HepG2 (cell line): Measurements from ENCODE around the gene DOK4. TPM values are rescaled to one million over a fixed set of nuclear protein-coding genes. Genes with fewer than 3 reads are reported as not detected.

Experiments used
- ATAC-seq: fragments of 200-7000 bp; cut with Tn5 transposase; 3 replicates; pipeline ENCODE4 v1.9.1; 2020; ENCODE audit warnings: mild to moderate bottlenecking, moderate library complexity
- BruUV-seq: library from RNA; stranded (reverse); fragments of 400-500 nt; replicated peaks from 2 replicates; lab custom pipeline; 2021; lab: Mats Ljungman, UMichigan
- CTCF ChIA-PET: fragments of 300-600 bp; formaldehyde crosslinking; extraction: SDS; loops from one replicate; lab custom pipeline; 2021; ENCODE audit warnings: low total read pairs, inconsistent platforms, low intra/inter-chr PET ratio; lab: Yijun Ruan, JAX
- POLR2A ChIA-PET: fragments of 350-600 bp; sonication (Branson Sonifier 250); formaldehyde crosslinking; loops from one replicate; lab custom pipeline; 2020; ENCODE audit warnings: antibody characterized with exemption, inconsistent platforms; lab: Yijun Ruan, JAX
- DNase-seq: peaks from one replicate; pipeline ENCODE4 v3.0.0-alpha.2; 2015; ENCODE audit warnings: low spot score
- FAIRE-seq: peaks from 3 replicates; lab custom pipeline; 2011; peaks lifted over from hg19 to GRCh38; lab: Jason Lieb, UNC
- H2AFZ ChIP-seq: one replicate; pipeline ENCODE4 v1.6.1; 2011; ENCODE audit warnings: low read length, inconsistent platforms
- H3K27ac ChIP-seq: fragments of 300-600 bp; 3 replicates; pipeline ENCODE4 v1.8.0; 2011; ENCODE audit warnings: mixed run types, mild to moderate bottlenecking, mixed read lengths, low read length, inconsistent platforms; ENCODE audit not compliant: insufficient read depth; ENCODE audit errors: extremely low read length
- H3K27me3 ChIP-seq, 2 experiments: fragments of 200-600 bp in 1 of 2; 2 replicates in 1 of 2; 3 replicates in 1 of 2; pipeline versions ENCODE4 v1.6.0 to v1.8.0; 2011; ENCODE audit warnings: low read length in 2 of 2, mild to moderate bottlenecking in 2 of 2, moderate library complexity in 2 of 2, inconsistent platforms in 1 of 2; ENCODE audit not compliant: insufficient read depth in 2 of 2, control insufficient read depth in 1 of 2
- H3K36me3 ChIP-seq, 2 experiments: fragments of 200-600 bp in 1 of 2; replicated peaks in 1 of 2; 2 replicates in 1 of 2; 3 replicates in 1 of 2; pipeline versions ENCODE4 v1.5.1 to v1.8.0; 2011; ENCODE audit warnings: low read length in 2 of 2, inconsistent platforms in 1 of 2; ENCODE audit not compliant: insufficient read depth in 2 of 2, control insufficient read depth in 1 of 2
- H3K4me1 ChIP-seq: 2 replicates; pipeline ENCODE4 v1.5.1; 2012; ENCODE audit warnings: low read length, inconsistent platforms; ENCODE audit not compliant: insufficient read depth
- H3K4me2 ChIP-seq: 2 replicates; pipeline ENCODE4 v1.6.0; 2011; ENCODE audit warnings: low read depth, low read length, inconsistent platforms
- H3K4me3 ChIP-seq, 3 experiments: fragments of 200-600 bp in 1 of 3; sonication (generic), shearing (Covaris generic) in 1 of 3; replicated peaks in 1 of 3; 2 replicates each; pipeline ENCODE4 v1.5.1; 2011 to 2016; ENCODE audit warnings: low read length in 3 of 3, inconsistent platforms in 2 of 3, low read depth in 2 of 3, mild to moderate bottlenecking in 2 of 3, control low read depth in 1 of 3, mixed read lengths in 1 of 3; ENCODE audit not compliant: insufficient read depth in 1 of 3
- H3K79me2 ChIP-seq: one replicate; pipeline ENCODE4 v1.6.1; 2011; ENCODE audit warnings: low read length, inconsistent platforms; ENCODE audit not compliant: insufficient read depth
- H3K9ac ChIP-seq: 2 replicates; pipeline ENCODE4 v1.6.0; 2011; ENCODE audit warnings: mild to moderate bottlenecking, low read depth, low read length, inconsistent platforms; ENCODE audit not compliant: insufficient read depth
- H3K9me3 ChIP-seq: 2 replicates; pipeline ENCODE4 v1.5.1; 2012; ENCODE audit warnings: mild to moderate bottlenecking, low read length
- H4K20me1 ChIP-seq: 2 replicates; pipeline ENCODE4 v1.6.0; 2011; ENCODE audit warnings: inconsistent platforms, mild to moderate bottlenecking, low read length, moderate library complexity; ENCODE audit not compliant: insufficient read depth
- GPN1 ChIP-seq: sonication (generic); formaldehyde crosslinking; IDR thresholded peaks from 2 replicates; pipeline ENCODE4 v1.5.1; 2020; ENCODE audit warnings: missing genetic modification reagents, borderline replicate concordance
- MAZ ChIP-seq, 2 experiments: sonication (generic) in 1 of 2; formaldehyde crosslinking in 1 of 2; IDR thresholded peaks; 2 replicates each; pipeline versions ENCODE4 v1.5.0 to v1.6.1; 2012 to 2020; ENCODE audit warnings: low read depth in 2 of 2, mild to moderate bottlenecking in 2 of 2, borderline replicate concordance in 1 of 2, improper control_type of control experiment in 1 of 2, low read length in 1 of 2, missing genetic modification reagents in 1 of 2, moderate library complexity in 1 of 2
- MIER2 ChIP-seq: IDR thresholded peaks from 2 replicates; pipeline ENCODE4 v1.6.1; 2016; ENCODE audit warnings: missing biosample characterization, missing genetic modification reagents
- MTA1 ChIP-seq: sonication (generic); formaldehyde crosslinking; IDR thresholded peaks from 2 replicates; pipeline ENCODE4 v1.4.0; 2020; ENCODE audit warnings: missing genetic modification reagents, mild to moderate bottlenecking, borderline replicate concordance
- NCOR1 ChIP-seq: fragments of 200-600 bp; sonication (generic); IDR thresholded peaks from 2 replicates; pipeline ENCODE4 v1.7.0; 2017; ENCODE audit warnings: antibody characterized with exemption, low read length, borderline replicate concordance
- RORA ChIP-seq: sonication (generic); formaldehyde crosslinking; IDR thresholded peaks from 2 replicates; pipeline ENCODE4 v1.5.0; 2020; ENCODE audit warnings: mild to moderate bottlenecking, missing genetic modification reagents, moderate library complexity
- TAF15 ChIP-seq: fragments of 200-400 bp; formaldehyde crosslinking; IDR thresholded peaks from one replicate; pipeline ENCODE4 v1.6.1; 2018; ENCODE audit warnings: mild to moderate bottlenecking, low read depth, low read length; ENCODE audit not compliant: poor library complexity, severe bottlenecking
- U2AF1 ChIP-seq: fragments of 200-400 bp; formaldehyde crosslinking; optimal IDR thresholded peaks from 2 replicates; pipeline ENCODE3; 2017; ENCODE audit warnings: mild to moderate bottlenecking, low read depth, low read length
- ZBTB3 ChIP-seq: sonication (generic); formaldehyde crosslinking; IDR thresholded peaks from 2 replicates; pipeline ENCODE4 v1.4.0; 2020; ENCODE audit warnings: low read depth, mild to moderate bottlenecking, moderate library complexity, missing genetic modification reagents, borderline replicate concordance
- ZBTB38 ChIP-seq: sonication (generic); formaldehyde crosslinking; IDR thresholded peaks from 2 replicates; pipeline ENCODE4 v1.5.1; 2020; ENCODE audit warnings: mild to moderate bottlenecking, missing genetic modification reagents
- ZKSCAN8 ChIP-seq: IDR thresholded peaks from 2 replicates; pipeline ENCODE4 v1.6.1; 2016; ENCODE audit warnings: borderline replicate concordance, missing genetic modification reagents, missing compliant biosample characterization
- ZNF496 ChIP-seq: sonication (generic); formaldehyde crosslinking; IDR thresholded peaks from 2 replicates; pipeline ENCODE4 v1.8.1; 2023; ENCODE audit warnings: mild to moderate bottlenecking, moderate library complexity, missing genetic modification reagents; ENCODE audit not compliant: insufficient replicate concordance
- ZNF558 ChIP-seq: sonication (generic); formaldehyde crosslinking; IDR thresholded peaks from 2 replicates; pipeline ENCODE4 v1.9.0; 2022; ENCODE audit warnings: mild to moderate bottlenecking, missing genetic modification reagents, borderline replicate concordance
- ZNF570 ChIP-seq: sonication (generic); formaldehyde crosslinking; IDR thresholded peaks from 2 replicates; pipeline ENCODE4 v1.4.0; 2020; ENCODE audit warnings: mild to moderate bottlenecking, missing genetic modification reagents, borderline replicate concordance
- ZNF768 ChIP-seq: sonication (generic); formaldehyde crosslinking; IDR thresholded peaks from 2 replicates; pipeline ENCODE4 v1.4.0; 2020; ENCODE audit warnings: missing genetic modification reagents
- WGBS: methylation state at CpG from one replicate; pipeline ENCODE4 v1.1.6; 2017; ENCODE audit warnings: low lambda C conversion rate; 5-methylcytosine and 5-hydroxymethylcytosine counted together
- in situ Hi-C: cut with HindIII; loops from 2 replicates; pipeline ENCODE4 v1.10.0; 2017; ENCODE audit warnings: low pct_unique_long_range_greater_than_20kb; ENCODE audit not compliant: extremely low pct_ligation_motif_present
- intact Hi-C: fragments of 100-400 bp; cut with micrococcal nuclease; formaldehyde crosslinking; loops from one replicate; pipeline ENCODE4 v1.10.0; 2022; ENCODE audit not compliant: unreplicated experiment
- polyA plus RNA-seq, 8 experiments: library from polyadenylated mRNA; depleted of rRNA in 3 of 8; stranded (reverse) in 7 of 8; unstranded in 1 of 8; fragments of >200 nt; fragmentation: Illumina TruSeq in 4 of 8; extraction: Trizol in 4 of 8; gene quantifications; 2 replicates each; pipeline versions ENCODE4 v1.2.1 to v1.2.3, GENCODE V29; 2011 to 2016; ENCODE audit warnings: low read depth in 4 of 8, missing spikeins in 1 of 8, mixed read lengths in 1 of 8; ENCODE audit not compliant: insufficient read depth in 1 of 8
- total RNA-seq, 5 experiments: library from RNA; depleted of rRNA; stranded (reverse); fragments of >200 nt; fragmentation: Illumina TruSeq; extraction: Trizol; gene quantifications; 2 replicates each; pipeline ENCODE4 v1.2.3, GENCODE V29; 2016; ENCODE audit warnings: low read depth in 1 of 5
- TF ChIP-seq, protein P1 (sequence below): sonication (generic); formaldehyde crosslinking; IDR thresholded peaks from 2 replicates; pipeline ENCODE4 v1.4.0; 2020; ENCODE audit warnings: low read depth, mild to moderate bottlenecking, missing genetic modification reagents
- TF ChIP-seq, protein P2 (sequence below): sonication (generic); formaldehyde crosslinking; IDR thresholded peaks from 2 replicates; pipeline ENCODE4 v1.4.0; 2020; ENCODE audit warnings: missing genetic modification reagents; ENCODE audit errors: not compliant biosample characterization
- TF ChIP-seq, protein P3 (sequence below): sonication (generic); formaldehyde crosslinking; IDR thresholded peaks from 2 replicates; pipeline ENCODE4 v1.5.0; 2020; ENCODE audit warnings: mild to moderate bottlenecking, missing genetic modification reagents

The DOK4 gene
- total and polyA plus RNA-seq, 2 of the 13 experiments (the other 11 are each of a cell fraction or from before 2014, with no cell fraction given), result 52.7 to 70.0 TPM

DNA sequence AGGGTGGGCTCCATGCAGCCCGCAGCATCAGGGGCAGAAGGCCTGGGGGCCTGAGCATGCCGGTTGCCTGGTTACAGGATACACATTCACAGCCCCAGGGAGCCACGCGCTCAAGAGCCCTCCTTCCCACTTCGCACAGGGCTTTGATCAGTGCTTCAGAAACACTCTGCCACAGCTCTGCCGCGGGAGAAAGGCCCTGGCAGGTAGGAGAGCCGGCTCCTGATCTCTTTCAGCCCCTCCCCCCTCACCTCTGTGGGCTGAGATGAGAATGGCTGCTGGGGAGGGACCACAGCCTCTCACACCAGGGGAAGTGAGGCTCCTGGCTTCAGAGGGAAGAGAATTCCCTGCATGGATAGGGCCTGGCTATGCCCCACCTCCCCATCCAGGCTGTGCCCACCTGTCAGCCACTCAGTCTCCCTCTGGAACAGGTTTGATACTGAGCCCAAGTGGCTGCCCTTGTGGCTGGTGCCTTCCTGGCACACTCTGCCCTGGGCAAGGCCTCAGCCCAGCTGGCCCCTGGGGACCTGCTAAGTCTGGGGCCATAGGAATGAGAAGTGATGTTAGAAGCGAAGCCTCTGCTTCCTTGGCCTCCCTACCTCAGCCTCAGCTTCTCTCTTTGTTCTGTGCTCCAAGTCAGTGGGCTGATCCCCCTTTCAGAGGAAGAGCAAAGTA lies 8.6 kb downstream of the DOK4 start:
- ChIA-PET CTCF (interaction anchor here (1.7 kb wide), 1 partner anchor 42 kb away, joined by 4 read pairs; no protein-coding TSS in a partner anchor), POLR2A (interaction anchor here (1.3 kb wide), 1 partner anchor 15 kb away, joined by 4 read pairs; the partner anchor contains the start of gene POLR2C)
- Histone ChIP-seq H3K36me3 (peaks cover 20 to 28% of the 10 kb centered on the region in 2 experiments), H4K20me1 (peaks cover 8% of the 10 kb centered on the region; the same call in 1 of the 2 replicates), H3K27me3 (no peaks in the 10 kb centered on the region), H3K9me3 (no peaks in the 10 kb centered on the region), H3K27ac (no peak overlapping the region), H3K9ac (no peak overlapping the region), H3K4me3 (no peak overlapping the region; a peak in 1 of 6 replicates), H3K4me2 (peak overlapping the region; percentile 28; the same call in 1 of the 2 replicates), H2AFZ (no peak overlapping the region), H3K4me1 (peaks cover 84% of the 10 kb centered on the region), H3K79me2 (peaks cover 21% of the 10 kb centered on the region)
- no TSS peak for BruUV-seq
- ATAC-seq, result no peak
- no peak for FAIRE-seq
- in situ Hi-C loops, result loop anchor here (5.0 kb wide), 1 partner anchor 40 kb away; no protein-coding TSS in a partner anchor
- intact Hi-C loops, result no loop called here
- WGBS, result 69% methylated on average over 9 of the region's 9 CpGs
- DNase-seq, result no peak
- TF ChIP-seq, protein P1, sequence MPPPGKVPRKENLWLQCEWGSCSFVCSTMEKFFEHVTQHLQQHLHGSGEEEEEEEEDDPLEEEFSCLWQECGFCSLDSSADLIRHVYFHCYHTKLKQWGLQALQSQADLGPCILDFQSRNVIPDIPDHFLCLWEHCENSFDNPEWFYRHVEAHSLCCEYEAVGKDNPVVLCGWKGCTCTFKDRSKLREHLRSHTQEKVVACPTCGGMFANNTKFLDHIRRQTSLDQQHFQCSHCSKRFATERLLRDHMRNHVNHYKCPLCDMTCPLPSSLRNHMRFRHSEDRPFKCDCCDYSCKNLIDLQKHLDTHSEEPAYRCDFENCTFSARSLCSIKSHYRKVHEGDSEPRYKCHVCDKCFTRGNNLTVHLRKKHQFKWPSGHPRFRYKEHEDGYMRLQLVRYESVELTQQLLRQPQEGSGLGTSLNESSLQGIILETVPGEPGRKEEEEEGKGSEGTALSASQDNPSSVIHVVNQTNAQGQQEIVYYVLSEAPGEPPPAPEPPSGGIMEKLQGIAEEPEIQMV, result no peak
- TF ChIP-seq ZNF768 (CRISPR knock-in tag) (0 out of 2 replicates have a peak, but pooled peaks have one; percentile 10), MIER2 (CRISPR knock-in tag) (no peak), TAF15 (no peak), RORA (CRISPR knock-in tag) (no peak), U2AF1 (no peak), ZNF558 (CRISPR knock-in tag) (no peak), MTA1 (CRISPR knock-in tag) (no peak), ZBTB38 (CRISPR knock-in tag) (no peak), NCOR1 (no peak), ZNF496 (no peak), ZBTB3 (CRISPR knock-in tag) (no peak), MAZ (IDR thresholded peaks at IDR 0.05; ENCODE audit: borderline replicate concordance, low read depth, low read length) (no peak), MAZ (CRISPR knock-in tag; IDR thresholded peaks at IDR 0.05; ENCODE audit: low read depth) (no peak), ZNF570 (CRISPR knock-in tag) (no peak), ZKSCAN8 (CRISPR knock-in tag) (no peak), GPN1 (no peak)
- TF ChIP-seq, protein P2, sequence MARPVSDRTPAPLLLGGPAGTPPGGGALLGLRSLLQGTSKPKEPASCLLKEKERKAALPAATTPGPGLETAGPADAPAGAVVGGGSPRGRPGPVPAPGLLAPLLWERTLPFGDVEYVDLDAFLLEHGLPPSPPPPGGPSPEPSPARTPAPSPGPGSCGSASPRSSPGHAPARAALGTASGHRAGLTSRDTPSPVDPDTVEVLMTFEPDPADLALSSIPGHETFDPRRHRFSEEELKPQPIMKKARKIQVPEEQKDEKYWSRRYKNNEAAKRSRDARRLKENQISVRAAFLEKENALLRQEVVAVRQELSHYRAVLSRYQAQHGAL (CRISPR knock-in tag), result no peak
- TF ChIP-seq, protein P3, sequence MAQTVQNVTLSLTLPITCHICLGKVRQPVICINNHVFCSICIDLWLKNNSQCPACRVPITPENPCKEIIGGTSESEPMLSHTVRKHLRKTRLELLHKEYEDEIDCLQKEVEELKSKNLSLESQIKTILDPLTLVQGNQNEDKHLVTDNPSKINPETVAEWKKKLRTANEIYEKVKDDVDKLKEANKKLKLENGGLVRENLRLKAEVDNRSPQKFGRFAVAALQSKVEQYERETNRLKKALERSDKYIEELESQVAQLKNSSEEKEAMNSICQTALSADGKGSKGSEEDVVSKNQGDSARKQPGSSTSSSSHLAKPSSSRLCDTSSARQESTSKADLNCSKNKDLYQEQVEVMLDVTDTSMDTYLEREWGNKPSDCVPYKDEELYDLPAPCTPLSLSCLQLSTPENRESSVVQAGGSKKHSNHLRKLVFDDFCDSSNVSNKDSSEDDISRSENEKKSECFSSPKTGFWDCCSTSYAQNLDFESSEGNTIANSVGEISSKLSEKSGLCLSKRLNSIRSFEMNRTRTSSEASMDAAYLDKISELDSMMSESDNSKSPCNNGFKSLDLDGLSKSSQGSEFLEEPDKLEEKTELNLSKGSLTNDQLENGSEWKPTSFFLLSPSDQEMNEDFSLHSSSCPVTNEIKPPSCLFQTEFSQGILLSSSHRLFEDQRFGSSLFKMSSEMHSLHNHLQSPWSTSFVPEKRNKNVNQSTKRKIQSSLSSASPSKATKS (CRISPR knock-in tag), result no peak
